ENCODE measurements around the gene SMOC2. TPM values are rescaled to one million over a fixed set of nuclear protein-coding genes. Genes with fewer than 3 reads are reported as not detected.

Gene SMOC2
- total RNA-seq, 2 experiments from 2014 or later: not detected

- CTCF ChIA-PET: no interaction called here
- Mint-ChIP-seq H3K4me3 (no peak overlapping the region), H3K4me1 (no peaks in the 10 kb centered on the region), H3K27ac (no peak overlapping the region), H3K27me3 (no peaks in the 10 kb centered on the region), H3K36me3 (no peaks in the 10 kb centered on the region), H3K9me3 (ENCODE audit: low read depth) (peaks cover 4% of the 10 kb centered on the region)
- DNase-seq (no peak), ATAC-seq (no peak)
Measured at GRCh38 chr6:168636147-168637004, 195.4 kb downstream of the SMOC2 start.

- DNase-seq: no peak
- no peaks in the 10 kb centered on the region for H3K27me3 Mint-ChIP-seq
- H3K9me3 Mint-ChIP-seq (ENCODE audit: low read depth): peaks cover 4% of the 10 kb centered on the region
- H3K4me3 Mint-ChIP-seq: no peak overlapping the region
- CTCF ChIA-PET: no interaction called here
- no peak overlapping the region for H3K27ac Mint-ChIP-seq
- H3K36me3 Mint-ChIP-seq: no peaks in the 10 kb centered on the region
- H3K4me1 Mint-ChIP-seq: no peaks in the 10 kb centered on the region
- no peak for ATAC-seq
Measured at GRCh38 chr6:168637834-168638233, 196.8 kb downstream of the SMOC2 start.

- no peak for DNase-seq
- Mint-ChIP-seq H3K27me3 (no peaks in the 10 kb centered on the region), H3K4me3 (no peak overlapping the region), H3K9me3 (ENCODE audit: low read depth) (peaks cover 4% of the 10 kb centered on the region), H3K4me1 (no peaks in the 10 kb centered on the region), H3K36me3 (no peaks in the 10 kb centered on the region), H3K27ac (no peak overlapping the region)
- no peak for ATAC-seq
- CTCF ChIA-PET: no interaction called here
Measured at GRCh38 chr6:168638468-168639271, 197.7 kb downstream of the SMOC2 start.

- no peak overlapping the region for H3K27ac Mint-ChIP-seq
- DNase-seq: no peak
- no peaks in the 10 kb centered on the region for H3K36me3 Mint-ChIP-seq
- ATAC-seq: no peak
- no peaks in the 10 kb centered on the region for H3K4me1 Mint-ChIP-seq
- CTCF ChIA-PET: no interaction called here
- H3K27me3 Mint-ChIP-seq: no peaks in the 10 kb centered on the region
- no peak overlapping the region for H3K4me3 Mint-ChIP-seq
- no peaks in the 10 kb centered on the region for H3K9me3 Mint-ChIP-seq (ENCODE audit: low read depth)
Measured at GRCh38 chr6:168640181-168640580, 199.2 kb downstream of the SMOC2 start.

- no peaks in the 10 kb centered on the region for H3K9me3 Mint-ChIP-seq (ENCODE audit: low read depth)
- ATAC-seq (no peak), DNase-seq (no peak)
- CTCF ChIA-PET: no interaction called here
- no peak overlapping the region for H3K4me3 Mint-ChIP-seq
- no peaks in the 10 kb centered on the region for H3K27me3 Mint-ChIP-seq
- H3K27ac Mint-ChIP-seq: no peak overlapping the region
- no peaks in the 10 kb centered on the region for H3K36me3 Mint-ChIP-seq
- no peaks in the 10 kb centered on the region for H3K4me1 Mint-ChIP-seq
Measured at GRCh38 chr6:168640768-168641167, 199.8 kb downstream of the SMOC2 start.

GRCh38 chr6:168641446-168641845, 200.5 kb downstream of the SMOC2 start:
- no peak overlapping the region for H3K27ac Mint-ChIP-seq
- ATAC-seq (no peak), DNase-seq (no peak)
- H3K27me3 Mint-ChIP-seq: no peaks in the 10 kb centered on the region
- H3K36me3 Mint-ChIP-seq: no peaks in the 10 kb centered on the region
- H3K4me1 Mint-ChIP-seq: no peaks in the 10 kb centered on the region
- CTCF ChIA-PET: no interaction called here
- no peak overlapping the region for H3K4me3 Mint-ChIP-seq
- no peaks in the 10 kb centered on the region for H3K9me3 Mint-ChIP-seq (ENCODE audit: low read depth)

- CTCF ChIA-PET: no interaction called here
- Mint-ChIP-seq H3K9me3 (ENCODE audit: low read depth) (no peaks in the 10 kb centered on the region), H3K4me3 (no peak overlapping the region), H3K4me1 (no peaks in the 10 kb centered on the region), H3K36me3 (no peaks in the 10 kb centered on the region), H3K27ac (no peak overlapping the region), H3K27me3 (no peaks in the 10 kb centered on the region)
- no peak for ATAC-seq
- no peak for DNase-seq
Measured at GRCh38 chr6:168643401-168643800, 202.4 kb downstream of the SMOC2 start.

GRCh38 chr6:168645326-168645725, 204.3 kb downstream of the SMOC2 start:
- H3K4me1 Mint-ChIP-seq: no peaks in the 10 kb centered on the region
- no peaks in the 10 kb centered on the region for H3K27me3 Mint-ChIP-seq
- H3K36me3 Mint-ChIP-seq: no peaks in the 10 kb centered on the region
- H3K27ac Mint-ChIP-seq: no peak overlapping the region
- ATAC-seq (no peak), DNase-seq (no peak)
- no peak overlapping the region for H3K4me3 Mint-ChIP-seq
- CTCF ChIA-PET: no interaction called here
- no peaks in the 10 kb centered on the region for H3K9me3 Mint-ChIP-seq (ENCODE audit: low read depth)

GRCh38 chr6:168647271-168647670, 206.3 kb downstream of the SMOC2 start:
- CTCF ChIA-PET: no interaction called here
- DNase-seq: no peak
- H3K36me3 Mint-ChIP-seq: no peaks in the 10 kb centered on the region
- ATAC-seq: no peak
- H3K27me3 Mint-ChIP-seq: no peaks in the 10 kb centered on the region
- H3K9me3 Mint-ChIP-seq (ENCODE audit: low read depth): no peaks in the 10 kb centered on the region
- no peaks in the 10 kb centered on the region for H3K4me1 Mint-ChIP-seq
- H3K4me3 Mint-ChIP-seq: no peak overlapping the region
- no peak overlapping the region for H3K27ac Mint-ChIP-seq

- Mint-ChIP-seq H3K36me3 (no peaks in the 10 kb centered on the region), H3K27me3 (no peaks in the 10 kb centered on the region), H3K4me3 (no peak overlapping the region), H3K27ac (no peak overlapping the region), H3K4me1 (no peaks in the 10 kb centered on the region), H3K9me3 (ENCODE audit: low read depth) (no peaks in the 10 kb centered on the region)
- ATAC-seq (no peak), DNase-seq (no peak)
- CTCF ChIA-PET: no interaction called here
Measured at GRCh38 chr6:168648240-168649125, 207.5 kb downstream of the SMOC2 start.

GRCh38 chr6:168649209-168649608, 208.2 kb downstream of the SMOC2 start:
- H3K4me1 Mint-ChIP-seq: no peaks in the 10 kb centered on the region
- H3K9me3 Mint-ChIP-seq (ENCODE audit: low read depth): no peaks in the 10 kb centered on the region
- no peaks in the 10 kb centered on the region for H3K27me3 Mint-ChIP-seq
- H3K4me3 Mint-ChIP-seq: no peak overlapping the region
- H3K36me3 Mint-ChIP-seq: no peaks in the 10 kb centered on the region
- no peak for DNase-seq
- ATAC-seq: no peak
- no peak overlapping the region for H3K27ac Mint-ChIP-seq
- CTCF ChIA-PET: no interaction called here

- DNase-seq (no peak), ATAC-seq (no peak)
- Mint-ChIP-seq H3K36me3 (no peaks in the 10 kb centered on the region), H3K4me3 (no peak overlapping the region), H3K27me3 (no peaks in the 10 kb centered on the region), H3K27ac (no peak overlapping the region), H3K9me3 (ENCODE audit: low read depth) (peaks cover 4% of the 10 kb centered on the region), H3K4me1 (no peaks in the 10 kb centered on the region)
- CTCF ChIA-PET: no interaction called here
Measured at GRCh38 chr6:168650671-168651111, 209.7 kb downstream of the SMOC2 start.

- ATAC-seq: no peak
- no peak overlapping the region for H3K27ac Mint-ChIP-seq
- no peaks in the 10 kb centered on the region for H3K27me3 Mint-ChIP-seq
- H3K4me1 Mint-ChIP-seq: no peaks in the 10 kb centered on the region
- H3K36me3 Mint-ChIP-seq: no peaks in the 10 kb centered on the region
- CTCF ChIA-PET: no interaction called here
- DNase-seq: no peak
- peaks cover 23% of the 10 kb centered on the region for H3K9me3 Mint-ChIP-seq (ENCODE audit: low read depth)
- H3K4me3 Mint-ChIP-seq: no peak overlapping the region
Measured at GRCh38 chr6:168655462-168656152, 214.6 kb downstream of the SMOC2 start.

Data from activated CD8-positive, alpha-beta memory T cell treated with anti-CD3 and anti-CD28 coated beads, Interleukin-2, amount 10 ng/mL, durations not matched to agents 7 days and 5 days (primary cell).